Calu3 (cell line): ENCODE measurements around the gene LRRC8E. TPM values are rescaled to one million over a fixed set of nuclear protein-coding genes. Genes with fewer than 3 reads are reported as not detected.

Experiments used
- BruUV-seq: library from RNA; stranded (reverse); fragments of 400-500 nt; replicated peaks from 2 replicates; lab custom pipeline; 2021; lab: Mats Ljungman, UMichigan
- CTCF ChIA-PET: fragments of 300-600 bp; sonication (Branson Sonifier 250); formaldehyde crosslinking; loops from one replicate; lab custom pipeline; 2022; ENCODE audit warnings: antibody characterized with exemption; lab: Charles Lee
- DNase-seq: peaks from one replicate; pipeline ENCODE4 v3.0.0; 2022
- H3K27ac Mint-ChIP-seq: one replicate; pipeline ENCODE4 v1.8.0; 2022; ENCODE audit warnings: mixed read lengths; ENCODE audit not compliant: unreplicated experiment
- H3K27me3 Mint-ChIP-seq: one replicate; pipeline ENCODE4 v1.8.0; 2022; ENCODE audit warnings: mixed read lengths; ENCODE audit not compliant: unreplicated experiment
- H3K36me3 Mint-ChIP-seq: one replicate; pipeline ENCODE4 v1.8.0; 2022; ENCODE audit warnings: mild to moderate bottlenecking, moderate library complexity, mixed read lengths; ENCODE audit not compliant: insufficient read depth, unreplicated experiment
- H3K4me1 Mint-ChIP-seq: one replicate; pipeline ENCODE4 v1.8.0; 2022; ENCODE audit warnings: mild to moderate bottlenecking, low read depth, mixed read lengths; ENCODE audit not compliant: unreplicated experiment
- H3K4me3 Mint-ChIP-seq: one replicate; pipeline ENCODE4 v1.8.0; 2022; ENCODE audit warnings: mild to moderate bottlenecking, low read depth, moderate library complexity, mixed read lengths; ENCODE audit not compliant: unreplicated experiment
- H3K9me3 Mint-ChIP-seq: one replicate; pipeline ENCODE4 v1.8.0; 2022; ENCODE audit warnings: low read depth, mixed read lengths; ENCODE audit not compliant: unreplicated experiment
- intact Hi-C: fragments of 100-400 bp; cut with micrococcal nuclease; formaldehyde crosslinking; loops from one replicate; pipeline ENCODE4 v1.10.0; 2022; ENCODE audit not compliant: unreplicated experiment
- total RNA-seq: library from RNA; stranded (reverse); gene quantifications from 2 replicates; pipeline ENCODE4 v1.2.3, GENCODE V29; 2022
- TF ChIP-seq, protein P1 (sequence below): fragments of 200-600 bp; IDR thresholded peaks from one replicate; pipeline ENCODE4 v1.8.0; 2022; ENCODE audit warnings: antibody characterized with exemption; ENCODE audit not compliant: unreplicated experiment

The LRRC8E gene
- total RNA-seq, 1 experiment from 2014 or later: 8.0 TPM

DNA sequence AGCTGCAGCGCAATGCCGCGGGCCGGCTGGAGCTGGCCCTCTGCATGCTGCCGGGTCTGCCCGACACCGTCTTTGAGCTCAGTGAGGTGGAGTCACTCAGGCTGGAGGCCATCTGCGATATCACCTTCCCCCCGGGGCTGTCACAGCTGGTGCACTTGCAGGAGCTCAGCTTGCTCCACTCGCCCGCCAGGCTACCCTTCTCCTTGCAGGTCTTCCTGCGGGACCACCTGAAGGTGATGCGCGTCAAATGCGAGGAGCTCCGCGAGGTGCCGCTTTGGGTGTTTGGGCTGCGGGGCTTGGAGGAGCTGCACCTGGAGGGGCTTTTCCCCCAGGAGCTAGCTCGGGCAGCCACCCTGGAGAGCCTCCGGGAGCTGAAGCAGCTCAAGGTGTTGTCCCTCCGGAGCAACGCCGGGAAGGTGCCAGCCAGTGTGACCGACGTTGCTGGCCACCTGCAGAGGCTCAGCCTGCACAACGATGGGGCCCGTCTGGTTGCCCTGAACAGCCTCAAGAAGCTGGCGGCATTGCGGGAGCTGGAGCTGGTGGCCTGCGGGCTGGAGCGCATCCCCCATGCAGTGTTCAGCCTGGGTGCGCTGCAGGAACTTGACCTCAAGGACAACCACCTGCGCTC lies 11.6 kb downstream of the LRRC8E start:
- TF ChIP-seq, protein P1, sequence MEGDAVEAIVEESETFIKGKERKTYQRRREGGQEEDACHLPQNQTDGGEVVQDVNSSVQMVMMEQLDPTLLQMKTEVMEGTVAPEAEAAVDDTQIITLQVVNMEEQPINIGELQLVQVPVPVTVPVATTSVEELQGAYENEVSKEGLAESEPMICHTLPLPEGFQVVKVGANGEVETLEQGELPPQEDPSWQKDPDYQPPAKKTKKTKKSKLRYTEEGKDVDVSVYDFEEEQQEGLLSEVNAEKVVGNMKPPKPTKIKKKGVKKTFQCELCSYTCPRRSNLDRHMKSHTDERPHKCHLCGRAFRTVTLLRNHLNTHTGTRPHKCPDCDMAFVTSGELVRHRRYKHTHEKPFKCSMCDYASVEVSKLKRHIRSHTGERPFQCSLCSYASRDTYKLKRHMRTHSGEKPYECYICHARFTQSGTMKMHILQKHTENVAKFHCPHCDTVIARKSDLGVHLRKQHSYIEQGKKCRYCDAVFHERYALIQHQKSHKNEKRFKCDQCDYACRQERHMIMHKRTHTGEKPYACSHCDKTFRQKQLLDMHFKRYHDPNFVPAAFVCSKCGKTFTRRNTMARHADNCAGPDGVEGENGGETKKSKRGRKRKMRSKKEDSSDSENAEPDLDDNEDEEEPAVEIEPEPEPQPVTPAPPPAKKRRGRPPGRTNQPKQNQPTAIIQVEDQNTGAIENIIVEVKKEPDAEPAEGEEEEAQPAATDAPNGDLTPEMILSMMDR: no peak
- no peaks in the 10 kb centered on the region for H3K9me3 Mint-ChIP-seq
- CTCF ChIA-PET: interaction anchor here (0.6 kb wide), 1 partner anchor 149 kb away, joined by 6 read pairs; no protein-coding TSS in a partner anchor
- H3K27me3 Mint-ChIP-seq: no peaks in the 10 kb centered on the region
- H3K4me1 Mint-ChIP-seq: peaks cover 4% of the 10 kb centered on the region
- no TSS peak for BruUV-seq
- intact Hi-C loops: no loop called here
- H3K36me3 Mint-ChIP-seq: peaks cover 24% of the 10 kb centered on the region
- DNase-seq: no peak
- no peak overlapping the region for H3K27ac Mint-ChIP-seq
- no peak overlapping the region for H3K4me3 Mint-ChIP-seq

DNA sequence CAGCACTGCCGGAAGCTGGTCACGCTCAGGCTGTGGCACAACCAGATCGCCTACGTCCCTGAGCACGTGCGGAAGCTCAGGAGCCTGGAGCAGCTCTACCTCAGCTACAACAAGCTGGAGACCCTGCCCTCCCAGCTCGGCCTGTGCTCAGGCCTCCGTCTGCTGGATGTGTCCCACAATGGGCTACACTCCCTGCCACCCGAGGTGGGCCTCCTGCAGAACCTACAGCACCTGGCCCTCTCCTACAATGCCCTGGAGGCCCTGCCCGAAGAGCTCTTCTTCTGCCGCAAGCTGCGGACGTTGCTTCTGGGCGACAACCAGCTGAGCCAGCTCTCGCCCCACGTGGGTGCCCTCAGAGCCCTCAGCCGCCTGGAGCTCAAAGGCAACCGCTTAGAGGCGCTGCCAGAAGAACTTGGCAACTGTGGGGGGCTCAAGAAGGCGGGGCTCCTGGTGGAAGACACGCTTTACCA lies 12.1 kb downstream of the LRRC8E start:
- Mint-ChIP-seq H3K4me3 (no peak overlapping the region), H3K36me3 (peaks cover 30% of the 10 kb centered on the region), H3K27ac (no peak overlapping the region), H3K4me1 (peaks cover 10% of the 10 kb centered on the region), H3K27me3 (no peaks in the 10 kb centered on the region), H3K9me3 (no peaks in the 10 kb centered on the region)
- no TSS peak for BruUV-seq
- no peak for DNase-seq
- intact Hi-C loops: no loop called here
- TF ChIP-seq, protein P1: no peak
- CTCF ChIA-PET: no interaction called here

DNA sequence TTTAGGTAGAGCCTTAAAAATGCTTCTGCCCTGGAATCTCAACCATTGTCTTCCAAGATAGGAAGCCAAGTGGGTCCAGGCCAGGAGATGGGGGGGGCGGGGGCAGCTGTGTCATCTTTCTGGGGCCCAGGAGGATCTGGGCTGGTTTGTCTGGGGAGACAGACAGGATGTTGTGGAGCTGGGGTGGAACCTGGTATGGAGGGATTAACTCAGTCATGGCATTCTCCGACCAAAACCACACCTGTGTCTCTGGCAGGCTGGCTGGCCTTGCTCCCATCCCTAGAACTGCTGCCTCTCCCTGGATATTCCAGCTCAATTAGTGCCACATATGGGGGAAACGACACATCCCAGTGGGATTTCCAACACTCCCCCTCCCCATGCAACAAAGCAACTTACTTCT lies 12.6 kb downstream of the LRRC8E start:
- no peak for DNase-seq
- H3K4me1 Mint-ChIP-seq: peaks cover 15% of the 10 kb centered on the region
- TF ChIP-seq, protein P1: no peak
- intact Hi-C loops: no loop called here
- H3K36me3 Mint-ChIP-seq: peaks cover 34% of the 10 kb centered on the region
- no peaks in the 10 kb centered on the region for H3K27me3 Mint-ChIP-seq
- CTCF ChIA-PET: no interaction called here
- H3K4me3 Mint-ChIP-seq: no peak overlapping the region
- no peak overlapping the region for H3K27ac Mint-ChIP-seq
- no peaks in the 10 kb centered on the region for H3K9me3 Mint-ChIP-seq
- BruUV-seq: no TSS peak

DNA sequence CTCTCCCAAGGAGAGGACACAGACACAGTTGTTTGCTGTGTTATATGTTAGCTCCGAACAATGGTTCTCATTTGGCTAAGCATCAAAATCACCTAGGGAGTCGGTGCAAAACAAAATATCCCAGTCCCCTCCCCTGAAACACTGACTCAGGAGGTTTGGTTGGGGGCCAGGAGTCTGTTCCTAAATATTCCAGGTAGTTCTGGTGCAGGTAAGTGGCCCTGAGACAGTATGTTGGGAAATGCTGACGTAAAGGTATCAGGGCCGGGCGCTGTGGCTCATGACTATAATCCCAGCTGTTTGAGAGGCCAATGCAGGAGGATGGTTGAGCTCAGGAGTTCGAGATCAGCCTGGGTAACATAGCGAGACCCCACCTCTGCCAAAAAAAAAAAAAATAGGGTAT lies 13.0 kb downstream of the LRRC8E start:
- Mint-ChIP-seq H3K36me3 (peaks cover 39% of the 10 kb centered on the region), H3K9me3 (no peaks in the 10 kb centered on the region), H3K27ac (no peak overlapping the region), H3K27me3 (no peaks in the 10 kb centered on the region), H3K4me3 (no peak overlapping the region), H3K4me1 (peaks cover 16% of the 10 kb centered on the region)
- BruUV-seq: TSS peak; percentile 21
- CTCF ChIA-PET: no interaction called here
- DNase-seq: no peak
- TF ChIP-seq, protein P1: no peak
- intact Hi-C loops: no loop called here
